Uterus (tissue), 2 donors: Measurements from ENCODE around the gene MAP7D2.

Experiments used
- POLR2A ChIP-seq, 2 donors: fragments of 450-650 bp; IDR thresholded peaks; one replicate each; pipeline ENCODE4 v1.6.1; 2016; ENCODE audit warnings: antibody characterized with exemption in 2 of 2, mild to moderate bottlenecking in 1 of 2, moderate library complexity in 1 of 2
- TF ChIP-seq, protein P1 (sequence below), 4 experiments: fragments of 200-600 bp in 2 of 4; fragments of 450-650 bp in 2 of 4; sonication (generic) in 2 of 4; IDR thresholded peaks; one replicate each; pipeline ENCODE4 v1.5.1; 2016 to 2019; ENCODE audit warnings: antibody characterized with exemption in 4 of 4, mild to moderate bottlenecking in 2 of 4, moderate library complexity in 1 of 4

DNA sequence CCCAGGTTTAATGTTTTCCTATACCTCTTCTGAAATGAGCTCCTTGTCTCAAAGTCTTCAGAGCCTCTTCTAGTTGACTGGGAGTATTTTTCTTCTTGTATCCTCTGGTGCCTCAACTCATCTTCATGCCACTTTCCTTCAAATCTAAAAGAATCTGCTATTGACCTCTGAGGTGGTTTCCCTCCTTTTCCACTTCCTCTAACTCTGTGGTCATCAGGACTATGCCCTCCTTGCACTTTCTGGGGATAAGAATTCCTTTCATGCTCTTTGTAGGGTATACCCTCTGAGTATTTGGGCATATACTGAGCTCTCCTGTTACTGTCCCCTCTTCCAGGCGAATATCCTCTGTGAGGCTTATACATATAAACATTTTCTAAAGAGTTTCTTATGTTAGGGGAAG, 150.7 kb downstream of the MAP7D2 start:
- TF ChIP-seq, protein P1, sequence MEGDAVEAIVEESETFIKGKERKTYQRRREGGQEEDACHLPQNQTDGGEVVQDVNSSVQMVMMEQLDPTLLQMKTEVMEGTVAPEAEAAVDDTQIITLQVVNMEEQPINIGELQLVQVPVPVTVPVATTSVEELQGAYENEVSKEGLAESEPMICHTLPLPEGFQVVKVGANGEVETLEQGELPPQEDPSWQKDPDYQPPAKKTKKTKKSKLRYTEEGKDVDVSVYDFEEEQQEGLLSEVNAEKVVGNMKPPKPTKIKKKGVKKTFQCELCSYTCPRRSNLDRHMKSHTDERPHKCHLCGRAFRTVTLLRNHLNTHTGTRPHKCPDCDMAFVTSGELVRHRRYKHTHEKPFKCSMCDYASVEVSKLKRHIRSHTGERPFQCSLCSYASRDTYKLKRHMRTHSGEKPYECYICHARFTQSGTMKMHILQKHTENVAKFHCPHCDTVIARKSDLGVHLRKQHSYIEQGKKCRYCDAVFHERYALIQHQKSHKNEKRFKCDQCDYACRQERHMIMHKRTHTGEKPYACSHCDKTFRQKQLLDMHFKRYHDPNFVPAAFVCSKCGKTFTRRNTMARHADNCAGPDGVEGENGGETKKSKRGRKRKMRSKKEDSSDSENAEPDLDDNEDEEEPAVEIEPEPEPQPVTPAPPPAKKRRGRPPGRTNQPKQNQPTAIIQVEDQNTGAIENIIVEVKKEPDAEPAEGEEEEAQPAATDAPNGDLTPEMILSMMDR (IDR thresholded peaks at IDR 0.05), result no peak
- no peak for TF ChIP-seq POLR2A (IDR thresholded peaks at IDR 0.05)
